Measurements from ENCODE around the gene CHMP2A. TPM values are rescaled to one million over a fixed set of nuclear protein-coding genes. Genes with fewer than 3 reads are reported as not detected.
"Not testable (repeated sequence)": the region's sequence is repeated elsewhere in the genome, so short reads cannot be mapped to it uniquely, and the experiment has no call there.

The CHMP2A gene
- total RNA-seq, 1 donor from 2014 or later, result 86.5 TPM

DNA sequence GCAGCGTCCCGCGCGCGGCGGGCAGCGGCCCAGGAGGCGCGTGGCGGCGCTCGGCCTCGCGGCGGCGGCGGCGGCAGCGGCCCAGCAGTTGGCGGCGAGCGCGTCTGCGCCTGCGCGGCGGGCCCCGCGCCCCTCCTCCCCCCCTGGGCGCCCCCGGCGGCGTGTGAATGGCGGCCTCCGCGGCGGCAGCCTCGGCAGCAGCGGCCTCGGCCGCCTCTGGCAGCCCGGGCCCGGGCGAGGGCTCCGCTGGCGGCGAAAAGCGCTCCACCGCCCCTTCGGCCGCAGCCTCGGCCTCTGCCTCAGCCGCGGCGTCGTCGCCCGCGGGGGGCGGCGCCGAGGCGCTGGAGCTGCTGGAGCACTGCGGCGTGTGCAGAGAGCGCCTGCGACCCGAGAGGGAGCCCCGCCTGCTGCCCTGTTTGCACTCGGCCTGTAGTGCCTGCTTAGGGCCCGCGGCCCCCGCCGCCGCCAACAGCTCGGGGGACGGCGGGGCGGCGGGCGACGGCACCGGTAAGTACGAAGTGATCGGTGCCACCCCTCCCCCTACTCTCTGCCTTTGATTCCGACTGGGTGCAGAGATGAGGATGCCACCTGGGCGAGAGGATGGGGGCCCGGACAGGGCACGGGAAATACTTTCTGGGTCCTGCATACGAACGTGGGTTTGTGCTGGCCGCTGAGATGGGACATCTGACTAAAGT is 10.2 kb downstream of the CHMP2A start:
- H3K36me3 Mint-ChIP-seq, result peaks cover 8% of the 10 kb centered on the region
- H3K4me1 Mint-ChIP-seq, result peaks cover 20% of the 10 kb centered on the region
- DNase-seq (ENCODE audit: low spot score in 2 of 2, unreplicated experiment in 2 of 2), result peak; percentile 74 to 88
- H3K4me3 Mint-ChIP-seq, result peak overlapping the region; percentile 97
- TF ChIP-seq, protein P1, sequence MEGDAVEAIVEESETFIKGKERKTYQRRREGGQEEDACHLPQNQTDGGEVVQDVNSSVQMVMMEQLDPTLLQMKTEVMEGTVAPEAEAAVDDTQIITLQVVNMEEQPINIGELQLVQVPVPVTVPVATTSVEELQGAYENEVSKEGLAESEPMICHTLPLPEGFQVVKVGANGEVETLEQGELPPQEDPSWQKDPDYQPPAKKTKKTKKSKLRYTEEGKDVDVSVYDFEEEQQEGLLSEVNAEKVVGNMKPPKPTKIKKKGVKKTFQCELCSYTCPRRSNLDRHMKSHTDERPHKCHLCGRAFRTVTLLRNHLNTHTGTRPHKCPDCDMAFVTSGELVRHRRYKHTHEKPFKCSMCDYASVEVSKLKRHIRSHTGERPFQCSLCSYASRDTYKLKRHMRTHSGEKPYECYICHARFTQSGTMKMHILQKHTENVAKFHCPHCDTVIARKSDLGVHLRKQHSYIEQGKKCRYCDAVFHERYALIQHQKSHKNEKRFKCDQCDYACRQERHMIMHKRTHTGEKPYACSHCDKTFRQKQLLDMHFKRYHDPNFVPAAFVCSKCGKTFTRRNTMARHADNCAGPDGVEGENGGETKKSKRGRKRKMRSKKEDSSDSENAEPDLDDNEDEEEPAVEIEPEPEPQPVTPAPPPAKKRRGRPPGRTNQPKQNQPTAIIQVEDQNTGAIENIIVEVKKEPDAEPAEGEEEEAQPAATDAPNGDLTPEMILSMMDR (IDR thresholded peaks at IDR 0.05; ENCODE audit: unreplicated experiment), result no peak
- no peaks in the 10 kb centered on the region for H3K9me3 Mint-ChIP-seq
- H3K27me3 Mint-ChIP-seq (ENCODE audit: low read depth), result peaks cover 24% of the 10 kb centered on the region
- peak overlapping the region; percentile 98 for H3K27ac Mint-ChIP-seq

GRCh38 chr19:58543826-58544590 is 10.9 kb downstream of the CHMP2A start, which contains the start of gene TRIM28:
Gene TRIM28, plus strand, starts transcription at chr19:58544064. Its CDS starts 694 bp downstream, at chr19:58544758.
- H3K27me3 Mint-ChIP-seq (ENCODE audit: low read depth), result peaks cover 31% of the 10 kb centered on the region
- TF ChIP-seq, protein P1 (IDR thresholded peaks at IDR 0.05; ENCODE audit: unreplicated experiment), result no peak
- H3K36me3 Mint-ChIP-seq, result peaks cover 5% of the 10 kb centered on the region
- DNase-seq (ENCODE audit: low spot score in 2 of 2, unreplicated experiment in 2 of 2), result peak; percentile 100
- no peaks in the 10 kb centered on the region for H3K9me3 Mint-ChIP-seq
- H3K4me3 Mint-ChIP-seq, result peak within 1 kb of the TSS; percentile 97
- H3K4me1 Mint-ChIP-seq, result peaks cover 20% of the 10 kb centered on the region
- H3K27ac Mint-ChIP-seq, result peak within 1 kb of the TSS; percentile 98

GRCh38 chr19:58542641-58543372 is 12.1 kb downstream of the CHMP2A start:
- H3K36me3 Mint-ChIP-seq, H3K4me3 Mint-ChIP-seq: not testable (repeated sequence)

GRCh38 chr19:58539169-58539559 is 15.7 kb downstream of the CHMP2A start:
- peak overlapping the region; percentile 69 for H3K4me3 Mint-ChIP-seq
- not testable (repeated sequence) for H3K27ac Mint-ChIP-seq; H3K9me3 Mint-ChIP-seq; H3K36me3 Mint-ChIP-seq; DNase-seq (ENCODE audit: low spot score in 2 of 2, unreplicated experiment in 2 of 2)
- H3K4me1 Mint-ChIP-seq, result peaks cover 11% of the 10 kb centered on the region
- peaks cover 33% of the 10 kb centered on the region for H3K27me3 Mint-ChIP-seq (ENCODE audit: low read depth)

More at GRCh38 chr19:58542641-58543372, 12.1 kb downstream of the CHMP2A start:
- not testable (repeated sequence) for DNase-seq (ENCODE audit: low spot score in 2 of 2, unreplicated experiment in 2 of 2); H3K9me3 Mint-ChIP-seq
- Mint-ChIP-seq H3K4me1 (peaks cover 25% of the 10 kb centered on the region), H3K27ac (peak overlapping the region; percentile 97), H3K27me3 (ENCODE audit: low read depth) (peaks cover 33% of the 10 kb centered on the region)

GRCh38 chr19:58538257-58539168 is 16.4 kb downstream of the CHMP2A start:
- Mint-ChIP-seq H3K9me3 (no peaks in the 10 kb centered on the region), H3K4me1 (peaks cover 7% of the 10 kb centered on the region), H3K4me3 (peak overlapping the region; percentile 69), H3K27ac (peak overlapping the region; percentile 97), H3K36me3 (no peaks in the 10 kb centered on the region), H3K27me3 (ENCODE audit: low read depth) (peaks cover 28% of the 10 kb centered on the region)
- TF ChIP-seq, protein P1 (IDR thresholded peaks at IDR 0.05; ENCODE audit: unreplicated experiment), result no peak
- DNase-seq (ENCODE audit: low spot score in 2 of 2, unreplicated experiment in 2 of 2), result peak; percentile 61 to 79
